Thyroid gland (tissue), 4 donors: ENCODE results near the gene KDM4B. TPM values are rescaled to one million over a fixed set of nuclear protein-coding genes. Genes with fewer than 3 reads are reported as not detected.

ENCODE experiments used
- DNase-seq, 2 donors: peaks; one replicate each; pipeline ENCODE4 v3.0.0-alpha.2; 2019
- H3K27ac ChIP-seq, 3 donors: fragments of 200-600 bp; sonication (generic); 1 replicate in 2 of 3; 2 replicates in 1 of 3; pipeline ENCODE4 v1.5.1; 2016 to 2019; ENCODE audit warnings: mild to moderate bottlenecking in 1 of 3, moderate library complexity in 1 of 3
- H3K27me3 ChIP-seq: fragments of 200-600 bp; sonication (generic); one replicate; pipeline ENCODE4 v1.5.1; 2019
- H3K36me3 ChIP-seq, 2 donors: fragments of 200-600 bp; sonication (generic); one replicate each; pipeline ENCODE4 v1.5.1; 2016 to 2019
- H3K4me1 ChIP-seq, 2 donors: fragments of 200-600 bp; sonication (generic); one replicate each; pipeline ENCODE4 v1.5.1; 2017 to 2019
- H3K4me3 ChIP-seq, 3 donors: fragments of 200-600 bp; sonication (generic); replicated peaks in 1 of 3; 1 replicate in 2 of 3; 2 replicates in 1 of 3; pipeline ENCODE4 v1.5.1; 2016; ENCODE audit warnings: mild to moderate bottlenecking in 1 of 3
- H3K9me3 ChIP-seq: fragments of 200-600 bp; sonication (generic); one replicate; pipeline ENCODE4 v1.5.1; 2017
- POLR2A ChIP-seq, 2 donors: fragments of 450-650 bp; IDR thresholded peaks; one replicate each; pipeline ENCODE4 v1.6.1; 2017; ENCODE audit warnings: antibody characterized with exemption in 2 of 2, mild to moderate bottlenecking in 2 of 2, moderate library complexity in 1 of 2
- WGBS, 2 donors: methylation state at CpG; one replicate each; pipeline ENCODE4 v1.1.5; 2017; 5-methylcytosine and 5-hydroxymethylcytosine counted together
- intact Hi-C: fragments of 100-400 bp; cut with DNase I; formaldehyde crosslinking; loops from one replicate; pipeline ENCODE4 v1.15.1; 2023
- total RNA-seq, 4 donors: library from RNA; depleted of rRNA; stranded (reverse); fragments of >200 nt; gene quantifications; one replicate each; pipeline ENCODE4 v1.2.3, GENCODE V29; 2016
- TF ChIP-seq, protein P1 (sequence below), 6 experiments: fragments of 200-600 bp in 3 of 6; fragments of 450-650 bp in 3 of 6; sonication (generic) in 3 of 6; IDR thresholded peaks; one replicate each; pipeline ENCODE4 v1.5.1; 2016 to 2019; ENCODE audit warnings: antibody characterized with exemption in 6 of 6, mild to moderate bottlenecking in 2 of 6, inconsistent platforms in 1 of 6, moderate library complexity in 1 of 6

The KDM4B gene
- total RNA-seq, 4 donors from 2014 or later = 44.3 to 87.2 (median 75.8) TPM

DNA sequence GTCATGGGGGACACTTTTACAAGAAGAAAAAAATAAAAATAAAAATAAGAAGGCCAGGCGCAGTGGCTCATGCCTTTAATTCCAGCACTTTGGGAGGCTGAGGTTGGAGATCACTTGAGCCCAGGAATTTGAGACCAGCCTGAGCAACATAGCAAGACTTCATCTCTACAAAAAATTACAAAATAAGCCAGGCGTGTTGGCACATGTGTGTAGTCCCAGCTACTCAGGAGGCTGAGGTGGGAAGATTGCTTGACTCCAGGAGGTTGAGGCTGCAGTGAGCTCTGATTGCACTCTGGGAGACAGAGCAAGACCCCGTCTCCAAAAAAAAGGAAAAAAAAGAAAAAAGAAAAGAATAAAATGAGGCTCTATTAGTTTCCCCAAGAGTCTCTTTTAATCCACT lies 214.7 kb downstream of the KDM4B start:
- Histone ChIP-seq H3K4me1 (no peaks in the 10 kb centered on the region), H3K9me3 (no peaks in the 10 kb centered on the region), H3K36me3 (no peaks in the 10 kb centered on the region), H3K4me3 (no peak overlapping the region), H3K27ac (no peak overlapping the region), H3K27me3 (no peaks in the 10 kb centered on the region)
- TF ChIP-seq, protein P1, sequence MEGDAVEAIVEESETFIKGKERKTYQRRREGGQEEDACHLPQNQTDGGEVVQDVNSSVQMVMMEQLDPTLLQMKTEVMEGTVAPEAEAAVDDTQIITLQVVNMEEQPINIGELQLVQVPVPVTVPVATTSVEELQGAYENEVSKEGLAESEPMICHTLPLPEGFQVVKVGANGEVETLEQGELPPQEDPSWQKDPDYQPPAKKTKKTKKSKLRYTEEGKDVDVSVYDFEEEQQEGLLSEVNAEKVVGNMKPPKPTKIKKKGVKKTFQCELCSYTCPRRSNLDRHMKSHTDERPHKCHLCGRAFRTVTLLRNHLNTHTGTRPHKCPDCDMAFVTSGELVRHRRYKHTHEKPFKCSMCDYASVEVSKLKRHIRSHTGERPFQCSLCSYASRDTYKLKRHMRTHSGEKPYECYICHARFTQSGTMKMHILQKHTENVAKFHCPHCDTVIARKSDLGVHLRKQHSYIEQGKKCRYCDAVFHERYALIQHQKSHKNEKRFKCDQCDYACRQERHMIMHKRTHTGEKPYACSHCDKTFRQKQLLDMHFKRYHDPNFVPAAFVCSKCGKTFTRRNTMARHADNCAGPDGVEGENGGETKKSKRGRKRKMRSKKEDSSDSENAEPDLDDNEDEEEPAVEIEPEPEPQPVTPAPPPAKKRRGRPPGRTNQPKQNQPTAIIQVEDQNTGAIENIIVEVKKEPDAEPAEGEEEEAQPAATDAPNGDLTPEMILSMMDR (IDR thresholded peaks at IDR 0.05) = no peak
- no peak for TF ChIP-seq POLR2A (IDR thresholded peaks at IDR 0.05)
- WGBS, 2 donors = 83 to 89% methylated on average over 3 of the region's 3 CpGs
- intact Hi-C loops = no loop called here
- DNase-seq = no peak

DNA sequence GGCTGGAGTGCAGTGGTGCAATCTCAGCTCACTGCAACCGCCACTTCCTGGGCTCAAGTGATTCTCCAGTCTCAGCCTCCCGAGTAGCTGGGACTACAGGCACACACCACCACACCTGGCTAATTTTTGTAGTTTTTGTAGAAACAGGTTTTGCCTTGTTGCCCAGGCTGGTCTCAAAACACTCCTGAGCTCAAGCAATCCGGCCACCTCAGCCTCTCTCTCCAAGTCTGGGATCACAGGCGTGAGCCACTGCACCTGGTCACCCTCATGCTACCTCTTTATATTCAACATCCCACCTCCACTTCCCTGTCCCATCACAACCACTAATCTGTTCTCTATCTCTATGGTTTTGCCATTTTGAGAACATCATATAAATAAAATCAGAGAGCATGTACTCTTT lies 216.0 kb downstream of the KDM4B start:
- Histone ChIP-seq H3K4me3 (no peak overlapping the region), H3K27me3 (no peaks in the 10 kb centered on the region), H3K9me3 (no peaks in the 10 kb centered on the region), H3K36me3 (no peaks in the 10 kb centered on the region), H3K27ac (no peak overlapping the region), H3K4me1 (no peaks in the 10 kb centered on the region)
- DNase-seq = no peak
- TF ChIP-seq POLR2A (IDR thresholded peaks at IDR 0.05) = no peak
- TF ChIP-seq, protein P1 (IDR thresholded peaks at IDR 0.05) = no peak
- WGBS, 2 donors = 67 to 69% methylated on average over 4 of the region's 4 CpGs
- intact Hi-C loops = no loop called here

DNA sequence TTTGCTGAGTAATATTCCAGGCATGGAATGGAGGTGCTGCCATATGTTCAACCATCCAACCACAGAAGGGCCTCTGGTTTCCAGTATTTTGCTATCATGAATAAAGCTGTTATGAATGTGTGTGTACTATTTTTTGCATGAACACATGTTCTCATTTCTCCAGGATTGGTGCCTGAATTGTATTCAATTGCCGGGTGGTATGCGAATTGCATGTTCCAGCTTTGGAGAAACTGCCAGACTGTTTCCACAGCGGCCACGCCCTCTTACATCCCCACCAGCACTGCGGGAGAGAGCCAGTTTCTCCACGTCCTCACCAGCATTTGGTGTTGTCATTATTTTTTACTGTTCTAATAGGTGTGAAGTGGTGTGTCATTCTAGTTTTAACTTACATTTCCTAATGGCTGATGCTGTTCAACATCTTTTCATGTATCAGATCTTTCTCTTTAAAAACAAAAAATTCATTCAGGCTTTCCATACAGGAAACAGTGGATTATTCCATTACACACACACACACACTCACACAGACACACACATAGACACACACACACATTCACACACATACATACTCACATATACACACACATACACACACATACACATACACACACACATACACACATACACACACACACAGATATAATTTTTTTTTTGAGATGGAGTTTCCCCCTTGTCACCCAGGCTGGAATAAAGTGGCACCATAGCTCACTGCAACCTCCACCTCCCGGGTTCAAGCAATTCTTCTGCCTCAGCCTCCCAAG lies 217.6 kb downstream of the KDM4B start:
- TF ChIP-seq, protein P1 (IDR thresholded peaks at IDR 0.05) = no peak
- TF ChIP-seq POLR2A (IDR thresholded peaks at IDR 0.05) = no peak
- Histone ChIP-seq H3K4me3 (no peak overlapping the region), H3K4me1 (no peaks in the 10 kb centered on the region), H3K9me3 (no peaks in the 10 kb centered on the region), H3K27ac (no peak overlapping the region), H3K36me3 (no peaks in the 10 kb centered on the region), H3K27me3 (no peaks in the 10 kb centered on the region)
- 66 to 81% methylated on average over 7 of the region's 7 CpGs for WGBS, 2 donors
- no peak for DNase-seq
- intact Hi-C loops = no loop called here

DNA sequence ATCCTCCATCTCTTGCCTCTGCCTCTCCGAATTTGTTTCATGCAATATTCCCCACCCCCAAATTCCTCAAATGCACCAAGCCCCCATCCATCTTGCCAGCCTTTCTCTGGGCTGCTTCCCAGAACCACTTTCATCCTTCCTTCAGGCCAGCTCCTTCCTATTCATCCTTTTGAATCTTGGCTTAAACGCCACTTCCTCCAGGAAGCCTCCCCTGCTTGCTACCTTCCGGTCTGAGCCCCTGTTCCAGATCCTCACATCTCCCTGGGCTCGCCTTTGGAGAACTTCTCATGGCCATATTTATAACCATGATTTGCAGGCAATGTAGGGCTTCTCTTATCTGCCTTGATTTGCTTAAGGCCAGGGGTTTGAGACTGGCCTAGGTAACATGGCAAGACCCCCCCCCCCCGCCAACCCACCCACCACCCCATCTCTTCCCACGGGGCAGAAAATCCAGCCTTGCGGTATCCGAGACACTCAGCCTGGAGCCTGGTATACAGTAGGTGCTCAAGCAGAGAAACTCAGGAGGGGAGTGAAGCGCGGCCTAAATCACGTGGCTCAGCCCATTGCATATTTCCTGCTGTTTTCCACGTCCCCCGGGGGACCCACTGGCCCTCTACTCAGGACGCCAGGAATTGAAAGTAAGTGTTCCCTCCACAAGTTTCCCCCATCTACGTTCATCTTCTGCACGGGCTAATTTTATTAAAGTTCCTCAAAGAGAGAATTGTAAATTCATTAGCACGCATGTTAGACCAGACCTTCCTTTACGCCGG lies 219.8 kb downstream of the KDM4B start:
- no peak for DNase-seq
- Histone ChIP-seq H3K27ac (no peak overlapping the region), H3K36me3 (no peaks in the 10 kb centered on the region), H3K4me1 (peaks cover 0 to 3% of the 10 kb centered on the region in 2 donors), H3K27me3 (no peaks in the 10 kb centered on the region), H3K4me3 (no peak overlapping the region), H3K9me3 (no peaks in the 10 kb centered on the region)
- TF ChIP-seq, protein P1 (IDR thresholded peaks at IDR 0.05) = no peak
- no peak for TF ChIP-seq POLR2A (IDR thresholded peaks at IDR 0.05)
- intact Hi-C loops = no loop called here
- WGBS, 2 donors = 66 to 70% methylated on average over 16 to 19 of the region's 19 CpGs

DNA sequence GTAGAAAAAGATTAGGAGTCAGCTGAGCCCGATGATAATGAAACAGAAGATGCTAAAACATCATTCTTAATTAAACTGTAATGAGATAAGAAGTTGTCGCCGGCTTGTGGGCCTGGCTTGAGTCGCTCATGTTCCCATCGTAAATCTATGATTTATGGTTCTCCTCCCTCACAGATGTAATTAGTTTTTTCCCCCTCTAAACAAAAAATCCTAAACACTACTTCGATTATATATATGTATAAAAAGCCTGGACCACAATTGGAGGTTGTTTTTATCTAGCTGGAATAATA lies 220.3 kb downstream of the KDM4B start:
- 63 to 75% methylated on average over 6 of the region's 6 CpGs for WGBS, 2 donors
- TF ChIP-seq, protein P1 (IDR thresholded peaks at IDR 0.05) = no peak
- TF ChIP-seq POLR2A (IDR thresholded peaks at IDR 0.05) = no peak

More for the DNA sequence above, 220.3 kb downstream of the KDM4B start:
- DNase-seq = no peak
- intact Hi-C loops = no loop called here
- Histone ChIP-seq H3K27me3 (no peaks in the 10 kb centered on the region), H3K36me3 (no peaks in the 10 kb centered on the region), H3K9me3 (no peaks in the 10 kb centered on the region), H3K4me3 (no peak overlapping the region), H3K4me1 (peaks cover 0 to 3% of the 10 kb centered on the region in 2 donors), H3K27ac (no peak overlapping the region)
